Liver (tissue), 9 donors: ENCODE measurements around the gene PTPN14. TPM values are rescaled to one million over a fixed set of nuclear protein-coding genes. Genes with fewer than 3 reads are reported as not detected.

ENCODE experiments used
- DNase-seq: peaks from one replicate; pipeline ENCODE4 v3.0.0-alpha.2; 2017; ENCODE audit warnings: low spot score
- H3K27ac ChIP-seq, 2 donors: one replicate each; pipeline ENCODE4 v1.7.0; 2013; ENCODE audit warnings: inconsistent platforms in 2 of 2, low read length in 2 of 2, control low read depth in 1 of 2, low read depth in 1 of 2, mild to moderate bottlenecking in 1 of 2
- H3K27me3 ChIP-seq, 4 donors: one replicate each; pipeline versions ENCODE4 v1.6.1 to v1.7.0; 2013; ENCODE audit warnings: low read length in 3 of 4, inconsistent platforms in 1 of 4, mild to moderate bottlenecking in 1 of 4, moderate library complexity in 1 of 4; ENCODE audit not compliant: control insufficient read depth in 4 of 4, insufficient read depth in 4 of 4
- H3K36me3 ChIP-seq, 4 donors: one replicate each; pipeline versions ENCODE4 v1.6.1 to v1.7.0; 2013; ENCODE audit warnings: low read length in 3 of 4, mild to moderate bottlenecking in 3 of 4, low read depth in 1 of 4, moderate library complexity in 1 of 4; ENCODE audit not compliant: control insufficient read depth in 4 of 4, insufficient read depth in 3 of 4
- H3K4me1 ChIP-seq, 4 donors: one replicate each; pipeline versions ENCODE4 v1.6.1 to v1.7.0; 2013; ENCODE audit warnings: low read length in 3 of 4, mild to moderate bottlenecking in 3 of 4, moderate library complexity in 1 of 4; ENCODE audit not compliant: control insufficient read depth in 4 of 4, insufficient read depth in 4 of 4
- H3K4me3 ChIP-seq, 3 donors: one replicate each; pipeline versions ENCODE4 v1.6.1 to v1.7.0; 2013; ENCODE audit warnings: low read length in 3 of 3, control low read depth in 1 of 3, low read depth in 1 of 3, mild to moderate bottlenecking in 1 of 3
- H3K9ac ChIP-seq, 2 donors: one replicate each; pipeline ENCODE4 v1.7.0; 2013; ENCODE audit warnings: low read length in 2 of 2, mild to moderate bottlenecking in 2 of 2, moderate library complexity in 2 of 2, control low read depth in 1 of 2, low read depth in 1 of 2
- H3K9me3 ChIP-seq, 4 donors: one replicate each; pipeline versions ENCODE4 v1.6.1 to v1.7.0; 2013; ENCODE audit warnings: low read length in 3 of 4; ENCODE audit not compliant: control insufficient read depth in 4 of 4
- EGR1 ChIP-seq, 2 donors: IDR thresholded peaks; 2 replicates each; pipeline ENCODE4 v1.6.1; 2016 to 2018; ENCODE audit warnings: antibody characterized with exemption in 2 of 2, low read depth in 2 of 2
- FOXA1 ChIP-seq: IDR thresholded peaks from 2 replicates; pipeline ENCODE4 v1.6.1; 2016; ENCODE audit warnings: antibody characterized with exemption
- FOXA2 ChIP-seq: IDR thresholded peaks from 2 replicates; pipeline ENCODE4 v1.6.1; 2016; ENCODE audit warnings: antibody characterized with exemption
- GABPA ChIP-seq, 2 donors: IDR thresholded peaks in 1 of 2; conservative IDR thresholded peaks in 1 of 2; 2 replicates each; pipeline ENCODE4 v1.6.1; 2016; ENCODE audit warnings: antibody characterized with exemption in 2 of 2, mild to moderate bottlenecking in 1 of 2, moderate library complexity in 1 of 2
- HNF4A ChIP-seq, 2 donors: conservative IDR thresholded peaks; 2 replicates each; pipeline ENCODE4 v1.6.1; 2016; ENCODE audit warnings: antibody characterized with exemption in 2 of 2, mild to moderate bottlenecking in 2 of 2
- HNF4G ChIP-seq: IDR thresholded peaks from 2 replicates; pipeline ENCODE4 v1.6.1; 2016; ENCODE audit warnings: antibody characterized with exemption
- JUND ChIP-seq, 2 donors: IDR thresholded peaks; 2 replicates each; pipeline ENCODE4 v1.6.1; 2016; ENCODE audit warnings: antibody characterized with exemption in 2 of 2
- NR2F2 ChIP-seq: IDR thresholded peaks from 2 replicates; pipeline ENCODE4 v1.6.1; 2016; ENCODE audit warnings: antibody characterized with exemption
- RAD21 ChIP-seq, 2 donors: IDR thresholded peaks; 2 replicates each; pipeline ENCODE4 v1.6.1; 2016; ENCODE audit warnings: antibody characterized with exemption in 2 of 2, mild to moderate bottlenecking in 2 of 2
- RXRA ChIP-seq, 2 donors: IDR thresholded peaks; 2 replicates each; pipeline ENCODE4 v1.6.1; 2017 to 2018; ENCODE audit warnings: antibody characterized with exemption in 2 of 2, mild to moderate bottlenecking in 1 of 2
- SP1 ChIP-seq: IDR thresholded peaks from 2 replicates; pipeline ENCODE4 v1.6.1; 2018; ENCODE audit warnings: antibody characterized with exemption, mild to moderate bottlenecking
- TAF1 ChIP-seq: conservative IDR thresholded peaks from 2 replicates; pipeline ENCODE4 v1.6.1; 2016; ENCODE audit warnings: antibody characterized with exemption, mild to moderate bottlenecking
- YY1 ChIP-seq: IDR thresholded peaks from 2 replicates; pipeline ENCODE4 v1.6.1; 2016; ENCODE audit warnings: antibody characterized with exemption, mild to moderate bottlenecking
- WGBS: extraction: QIAGEN DNeasy Blood & Tissue Kit; methylation state at CpG from one replicate; pipeline ENCODE4 v1.1.7; 2013; 5-methylcytosine and 5-hydroxymethylcytosine counted together
- polyA plus RNA-seq, 2 donors: library from polyadenylated mRNA; stranded (reverse) in 1 of 2; unstranded in 1 of 2; fragments of 200-250 nt in 1 of 2; fragments of >200 nt in 1 of 2; fragmentation: Nextera tagmentation in 1 of 2; extraction: Ambion mirVana in 1 of 2; gene quantifications; one replicate each; pipeline versions ENCODE4 v1.2.1 to v1.2.3, GENCODE V29; 2013 to 2015
- total RNA-seq, 2 donors: library from RNA; depleted of rRNA; stranded (reverse); fragments of >200 nt; gene quantifications; one replicate each; pipeline ENCODE4 v1.2.3, GENCODE V29; 2014
- TF ChIP-seq, protein P1 (sequence below): fragments of 150-350 bp; IDR thresholded peaks from 2 replicates; pipeline ENCODE4 v1.5.1; 2017; ENCODE audit warnings: improper control_type of control experiment, low read depth, low read length; ENCODE audit not compliant: missing input control
- TF ChIP-seq, protein P2 (sequence below): IDR thresholded peaks from 2 replicates; pipeline ENCODE4 v1.6.1; 2016; ENCODE audit warnings: antibody characterized with exemption
- TF ChIP-seq, protein P3 (sequence below): IDR thresholded peaks from 2 replicates; pipeline ENCODE4 v1.6.1; 2016; ENCODE audit warnings: antibody characterized with exemption
- donor health status: healthy.
- donor health status: healthy.
- donor health status: healthy.
- donor health status: healthy.
- donor health status: healthy.

Gene PTPN14
- total and polyA plus RNA-seq, 4 donors, result 0.54 to 3.2 (median 1.5) TPM

DNA sequence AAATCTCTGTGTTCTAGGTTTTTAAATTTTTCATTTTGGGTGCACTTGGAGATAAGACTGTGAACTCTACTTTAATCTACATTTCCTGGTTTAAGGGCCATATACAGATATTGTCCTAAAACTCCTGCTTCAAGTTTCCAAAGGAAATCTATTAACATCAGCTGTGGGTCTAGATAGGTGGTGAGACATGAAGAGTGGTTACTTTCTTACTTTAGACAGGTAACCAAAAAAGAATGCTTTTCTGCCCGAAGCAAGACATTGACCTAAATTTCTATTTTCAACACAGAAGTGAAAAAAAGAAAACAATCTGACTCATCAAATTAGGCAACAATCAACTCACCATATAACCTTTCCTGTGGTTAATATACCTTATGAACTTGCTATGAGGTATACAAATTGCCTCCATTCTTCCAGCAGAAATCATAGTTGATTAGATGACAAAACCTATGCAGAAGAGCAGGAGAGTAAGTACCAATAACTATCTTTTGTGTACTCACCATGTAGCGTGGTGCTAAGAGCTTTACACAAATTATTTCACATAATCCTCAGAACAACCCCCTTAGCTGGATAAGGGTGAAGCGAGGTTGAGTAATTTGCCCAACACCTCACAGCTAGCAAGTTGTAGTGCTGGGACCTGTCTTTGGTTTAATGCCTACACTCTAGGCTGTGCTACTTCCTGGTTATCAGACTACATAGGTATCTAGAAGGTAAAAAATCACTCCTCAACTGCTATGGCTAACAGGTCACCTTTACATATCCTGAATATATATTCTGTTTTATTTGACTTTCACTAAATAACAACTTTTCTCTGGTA is 23.4 kb upstream of the PTPN14 start:
- peaks cover 0 to 13% (median 6%) of the 10 kb centered on the region in 4 donors for H3K9me3 ChIP-seq
- no peak for DNase-seq
- no peak for TF ChIP-seq TAF1
- TF ChIP-seq RXRA (IDR thresholded peaks at IDR 0.05), result no peak
- TF ChIP-seq, protein P1, sequence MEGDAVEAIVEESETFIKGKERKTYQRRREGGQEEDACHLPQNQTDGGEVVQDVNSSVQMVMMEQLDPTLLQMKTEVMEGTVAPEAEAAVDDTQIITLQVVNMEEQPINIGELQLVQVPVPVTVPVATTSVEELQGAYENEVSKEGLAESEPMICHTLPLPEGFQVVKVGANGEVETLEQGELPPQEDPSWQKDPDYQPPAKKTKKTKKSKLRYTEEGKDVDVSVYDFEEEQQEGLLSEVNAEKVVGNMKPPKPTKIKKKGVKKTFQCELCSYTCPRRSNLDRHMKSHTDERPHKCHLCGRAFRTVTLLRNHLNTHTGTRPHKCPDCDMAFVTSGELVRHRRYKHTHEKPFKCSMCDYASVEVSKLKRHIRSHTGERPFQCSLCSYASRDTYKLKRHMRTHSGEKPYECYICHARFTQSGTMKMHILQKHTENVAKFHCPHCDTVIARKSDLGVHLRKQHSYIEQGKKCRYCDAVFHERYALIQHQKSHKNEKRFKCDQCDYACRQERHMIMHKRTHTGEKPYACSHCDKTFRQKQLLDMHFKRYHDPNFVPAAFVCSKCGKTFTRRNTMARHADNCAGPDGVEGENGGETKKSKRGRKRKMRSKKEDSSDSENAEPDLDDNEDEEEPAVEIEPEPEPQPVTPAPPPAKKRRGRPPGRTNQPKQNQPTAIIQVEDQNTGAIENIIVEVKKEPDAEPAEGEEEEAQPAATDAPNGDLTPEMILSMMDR, result no peak
- TF ChIP-seq NR2F2, result no peak
- no peak for TF ChIP-seq SP1
- TF ChIP-seq FOXA1, result no peak
- no peak for TF ChIP-seq GABPA (IDR thresholded peaks at IDR 0.05 in 1 of 2, conservative IDR thresholded peaks at IDR 0.05 in 1 of 2)
- no peak for TF ChIP-seq JUND (IDR thresholded peaks at IDR 0.05)
- no peak for TF ChIP-seq YY1
- TF ChIP-seq HNF4A (conservative IDR thresholded peaks at IDR 0.05), result no peak
- TF ChIP-seq HNF4G, result no peak
- TF ChIP-seq RAD21 (IDR thresholded peaks at IDR 0.05), result no peak
- TF ChIP-seq, protein P2, sequence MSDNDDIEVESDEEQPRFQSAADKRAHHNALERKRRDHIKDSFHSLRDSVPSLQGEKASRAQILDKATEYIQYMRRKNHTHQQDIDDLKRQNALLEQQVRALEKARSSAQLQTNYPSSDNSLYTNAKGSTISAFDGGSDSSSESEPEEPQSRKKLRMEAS, result no peak
- TF ChIP-seq FOXA2, result no peak
- TF ChIP-seq, protein P3, sequence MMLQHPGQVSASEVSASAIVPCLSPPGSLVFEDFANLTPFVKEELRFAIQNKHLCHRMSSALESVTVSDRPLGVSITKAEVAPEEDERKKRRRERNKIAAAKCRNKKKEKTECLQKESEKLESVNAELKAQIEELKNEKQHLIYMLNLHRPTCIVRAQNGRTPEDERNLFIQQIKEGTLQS, result no peak
- no peaks in the 10 kb centered on the region for H3K4me1 ChIP-seq
- no peak overlapping the region for H3K27ac ChIP-seq
- 88% methylated on average over 3 of the region's 3 CpGs for WGBS
- H3K36me3 ChIP-seq, result no peaks in the 10 kb centered on the region
- no peak overlapping the region for H3K4me3 ChIP-seq
- no peak overlapping the region for H3K9ac ChIP-seq
- H3K27me3 ChIP-seq, result no peaks in the 10 kb centered on the region

DNA sequence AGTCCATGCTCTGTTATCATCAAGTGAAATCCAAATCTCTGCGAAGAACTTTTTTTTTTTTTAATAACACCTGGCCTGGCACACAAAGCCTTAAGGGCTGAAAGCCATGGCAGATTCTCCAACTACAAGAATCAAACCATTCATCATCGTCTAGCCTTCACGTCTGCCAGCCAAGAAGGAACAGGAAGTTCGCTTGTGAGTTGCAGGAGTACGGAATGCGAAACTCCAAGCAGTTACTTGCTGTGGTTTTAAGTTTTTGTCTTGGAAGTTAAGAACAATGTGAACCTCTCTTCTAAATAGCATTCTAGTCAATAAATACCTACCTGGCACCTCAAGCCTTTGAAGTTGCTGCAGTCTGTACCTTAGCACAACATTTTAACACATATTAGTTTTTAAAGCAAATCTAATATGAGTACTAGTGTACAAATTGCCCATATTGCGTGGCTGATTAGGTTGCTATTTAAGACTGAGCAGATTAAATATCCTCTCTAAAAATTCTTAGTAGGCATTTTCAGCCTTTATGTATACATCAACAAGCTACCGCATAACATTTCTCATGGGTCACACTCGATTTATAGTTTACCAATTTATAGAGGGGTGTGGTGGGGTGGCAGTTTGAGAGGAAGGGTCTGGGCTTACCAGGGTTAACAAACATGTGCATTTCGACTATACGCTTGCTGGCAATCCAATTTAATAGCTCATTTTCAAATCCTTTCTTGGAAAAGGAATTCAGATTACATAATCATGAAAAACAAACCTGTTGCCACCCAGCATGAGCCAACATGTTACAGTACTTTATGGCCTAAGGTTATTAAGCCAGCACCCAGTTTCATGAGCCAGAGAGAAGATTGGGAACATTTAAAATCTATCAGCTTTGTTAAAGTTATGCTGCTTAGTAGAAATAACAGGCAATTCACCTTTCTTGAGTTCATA is 22.2 kb upstream of the PTPN14 start:
- H3K4me3 ChIP-seq, result no peak overlapping the region
- no peaks in the 10 kb centered on the region for H3K27me3 ChIP-seq
- no peak for DNase-seq
- no peak for TF ChIP-seq EGR1 (IDR thresholded peaks at IDR 0.05; ENCODE audit: low read depth in 2 of 2)
- no peak for TF ChIP-seq TAF1
- WGBS, result 77% methylated on average over 11 of the region's 11 CpGs
- H3K36me3 ChIP-seq, result no peaks in the 10 kb centered on the region
- H3K4me1 ChIP-seq, result no peaks in the 10 kb centered on the region
- H3K9me3 ChIP-seq, result peaks cover 0 to 13% (median 6%) of the 10 kb centered on the region in 4 donors
- no peak overlapping the region for H3K27ac ChIP-seq
- H3K9ac ChIP-seq, result no peak overlapping the region
